Activated T-helper 1 cell treated with anti-CD3 and anti-CD28 coated beads, Interleukin-12 subunit alpha, Interleukin-12 subunit beta, Interleukin-2, Interleukin-4 antibody, amounts not matched to agents 30 ng/mL and 10 ng/mL and 1 ng/mL, durations not matched to agents 14 hours and 24 hours and 36 hours (primary cell): Measurements from ENCODE around the gene MAML2. TPM values are rescaled to one million over a fixed set of nuclear protein-coding genes. Genes with fewer than 3 reads are reported as not detected.
A peak's percentile ranks its signal among the peaks of the same experiment; 100 is the strongest.

ENCODE experiments used
- DNase-seq: peaks from one replicate; pipeline ENCODE4 v3.0.0; 2021; ENCODE audit warnings: low spot score
- H3K27ac Mint-ChIP-seq: one replicate; pipeline ENCODE4 v1.8.0; 2021; ENCODE audit warnings: mild to moderate bottlenecking, mixed read lengths
- H3K27me3 Mint-ChIP-seq: one replicate; pipeline ENCODE4 v1.8.0; 2022; ENCODE audit warnings: mild to moderate bottlenecking, moderate library complexity, mixed read lengths; ENCODE audit not compliant: insufficient read depth
- H3K36me3 Mint-ChIP-seq: one replicate; pipeline ENCODE4 v1.8.0; 2021; ENCODE audit warnings: low read depth, mixed read lengths
- H3K4me1 Mint-ChIP-seq: one replicate; pipeline ENCODE4 v1.8.0; 2021; ENCODE audit warnings: low read depth, mixed read lengths
- H3K4me3 Mint-ChIP-seq: one replicate; pipeline ENCODE4 v1.8.0; 2021; ENCODE audit warnings: mild to moderate bottlenecking, moderate library complexity, mixed read lengths
- H3K9me3 Mint-ChIP-seq: one replicate; pipeline ENCODE4 v1.8.0; 2021; ENCODE audit warnings: mixed read lengths
- intact Hi-C: fragments of 100-400 bp; cut with micrococcal nuclease; formaldehyde crosslinking; loops from one replicate; pipeline ENCODE4 v1.15.1; 2024
- total RNA-seq: library from RNA; stranded (reverse); gene quantifications from 2 replicates; pipeline ENCODE4 v1.2.3, GENCODE V29; 2022

MAML2 gene
- total RNA-seq, 1 donor from 2014 or later = 10.0 TPM

GRCh38 chr11:96265972-96266371 is 77.0 kb downstream of the MAML2 start:
- no peak for DNase-seq
- no peak overlapping the region for H3K27ac Mint-ChIP-seq
- peaks cover 68% of the 10 kb centered on the region for H3K4me1 Mint-ChIP-seq
- intact Hi-C loops = loop anchor here (2.0 kb wide), 1 partner anchor 19 kb away; no protein-coding TSS in a partner anchor
- peaks cover 24% of the 10 kb centered on the region for H3K36me3 Mint-ChIP-seq
- no peak overlapping the region for H3K4me3 Mint-ChIP-seq
- H3K9me3 Mint-ChIP-seq = peaks cover 11% of the 10 kb centered on the region
- H3K27me3 Mint-ChIP-seq = no peaks in the 10 kb centered on the region

- Mint-ChIP-seq H3K9me3 (peaks cover 11% of the 10 kb centered on the region), H3K27me3 (no peaks in the 10 kb centered on the region), H3K27ac (peak overlapping the region; percentile 37), H3K4me3 (no peak overlapping the region), H3K36me3 (peaks cover 21% of the 10 kb centered on the region), H3K4me1 (peaks cover 72% of the 10 kb centered on the region)
- intact Hi-C loops = no loop called here
- DNase-seq = no peak
Measured at GRCh38 chr11:96265220-96265737, 77.7 kb downstream of the MAML2 start.

GRCh38 chr11:96264364-96264763 is 78.6 kb downstream of the MAML2 start:
- Mint-ChIP-seq H3K36me3 (peaks cover 18% of the 10 kb centered on the region), H3K9me3 (peaks cover 7% of the 10 kb centered on the region), H3K27ac (no peak overlapping the region), H3K27me3 (no peaks in the 10 kb centered on the region), H3K4me1 (peaks cover 75% of the 10 kb centered on the region), H3K4me3 (no peak overlapping the region)
- no peak for DNase-seq
- intact Hi-C loops = no loop called here

- no peak overlapping the region for H3K27ac Mint-ChIP-seq
Measured at GRCh38 chr11:96263238-96263763, 79.7 kb downstream of the MAML2 start.

GRCh38 chr11:96260532-96260931 is 82.5 kb downstream of the MAML2 start:
- intact Hi-C loops = no loop called here
- Mint-ChIP-seq H3K4me1 (peaks cover 74% of the 10 kb centered on the region), H3K9me3 (no peaks in the 10 kb centered on the region), H3K36me3 (peaks cover 24% of the 10 kb centered on the region), H3K27me3 (no peaks in the 10 kb centered on the region), H3K27ac (no peak overlapping the region), H3K4me3 (no peak overlapping the region)
- DNase-seq = no peak

More at GRCh38 chr11:96263238-96263763, 79.7 kb downstream of the MAML2 start:
- no peak overlapping the region for H3K4me3 Mint-ChIP-seq
- no peaks in the 10 kb centered on the region for H3K27me3 Mint-ChIP-seq
- H3K36me3 Mint-ChIP-seq = peaks cover 18% of the 10 kb centered on the region
- no peaks in the 10 kb centered on the region for H3K9me3 Mint-ChIP-seq
- intact Hi-C loops = no loop called here
- DNase-seq = no peak
- peaks cover 75% of the 10 kb centered on the region for H3K4me1 Mint-ChIP-seq

GRCh38 chr11:96260067-96260511 is 82.9 kb downstream of the MAML2 start:
- Mint-ChIP-seq H3K36me3 (peaks cover 24% of the 10 kb centered on the region), H3K4me3 (peak overlapping the region; percentile 34), H3K27ac (peak overlapping the region; percentile 25), H3K4me1 (peaks cover 74% of the 10 kb centered on the region), H3K27me3 (no peaks in the 10 kb centered on the region), H3K9me3 (no peaks in the 10 kb centered on the region)
- intact Hi-C loops = no loop called here
- DNase-seq = no peak

GRCh38 chr11:96259134-96259830 is 83.7 kb downstream of the MAML2 start:
- Mint-ChIP-seq H3K36me3 (peaks cover 19% of the 10 kb centered on the region), H3K27ac (peak overlapping the region; percentile 89), H3K4me3 (peak overlapping the region; percentile 31), H3K9me3 (no peaks in the 10 kb centered on the region), H3K4me1 (peaks cover 74% of the 10 kb centered on the region), H3K27me3 (no peaks in the 10 kb centered on the region)
- intact Hi-C loops = loop anchor here (2.0 kb wide), 1 partner anchor 34 kb away; no protein-coding TSS in a partner anchor
- DNase-seq = no peak

GRCh38 chr11:96257972-96258934 is 84.7 kb downstream of the MAML2 start:
- DNase-seq = peak; percentile 35
- intact Hi-C loops = loop anchor here (1.0 to 2.0 kb wide), 6 partner anchors 9 to 102 kb away; partner anchors contain the start of gene MAML2
- H3K27me3 Mint-ChIP-seq = no peaks in the 10 kb centered on the region
- peaks cover 18% of the 10 kb centered on the region for H3K36me3 Mint-ChIP-seq
- peak overlapping the region; percentile 89 for H3K27ac Mint-ChIP-seq
- H3K4me1 Mint-ChIP-seq = peaks cover 79% of the 10 kb centered on the region
- H3K9me3 Mint-ChIP-seq = no peaks in the 10 kb centered on the region
- peak overlapping the region; percentile 60 for H3K4me3 Mint-ChIP-seq

GRCh38 chr11:96257036-96257435 is 86.0 kb downstream of the MAML2 start:
- no peaks in the 10 kb centered on the region for H3K27me3 Mint-ChIP-seq
- peaks cover 77% of the 10 kb centered on the region for H3K4me1 Mint-ChIP-seq
- peak overlapping the region; percentile 60 for H3K4me3 Mint-ChIP-seq
- DNase-seq = no peak
- no peaks in the 10 kb centered on the region for H3K9me3 Mint-ChIP-seq
- H3K27ac Mint-ChIP-seq = peak overlapping the region; percentile 89
- H3K36me3 Mint-ChIP-seq = peaks cover 20% of the 10 kb centered on the region
- intact Hi-C loops = no loop called here

GRCh38 chr11:96256215-96257011 is 86.6 kb downstream of the MAML2 start:
- Mint-ChIP-seq H3K4me1 (peaks cover 77% of the 10 kb centered on the region), H3K9me3 (no peaks in the 10 kb centered on the region), H3K4me3 (peak overlapping the region; percentile 60), H3K27ac (peak overlapping the region; percentile 89), H3K36me3 (peaks cover 18% of the 10 kb centered on the region), H3K27me3 (no peaks in the 10 kb centered on the region)
- no peak for DNase-seq
- intact Hi-C loops = loop anchor here (1.0 kb wide), 1 partner anchor 244 kb away; no protein-coding TSS in a partner anchor

GRCh38 chr11:96254854-96255253 is 88.1 kb downstream of the MAML2 start:
- DNase-seq = no peak
- Mint-ChIP-seq H3K9me3 (no peaks in the 10 kb centered on the region), H3K27me3 (no peaks in the 10 kb centered on the region), H3K27ac (peak overlapping the region; percentile 32), H3K4me1 (peaks cover 75% of the 10 kb centered on the region), H3K36me3 (peaks cover 20% of the 10 kb centered on the region), H3K4me3 (no peak overlapping the region)
- intact Hi-C loops = loop anchor here (1.0 to 2.0 kb wide), 4 partner anchors 12 to 83 kb away; no protein-coding TSS in a partner anchor

GRCh38 chr11:96254087-96254486 is 88.9 kb downstream of the MAML2 start:
- H3K9me3 Mint-ChIP-seq = no peaks in the 10 kb centered on the region
- H3K36me3 Mint-ChIP-seq = peaks cover 19% of the 10 kb centered on the region
- H3K27me3 Mint-ChIP-seq = no peaks in the 10 kb centered on the region
- H3K27ac Mint-ChIP-seq = peak overlapping the region; percentile 92
- DNase-seq = peak; percentile 30
- peaks cover 75% of the 10 kb centered on the region for H3K4me1 Mint-ChIP-seq
- intact Hi-C loops = loop anchor here (1.0 to 2.0 kb wide), 4 partner anchors 11 to 84 kb away; no protein-coding TSS in a partner anchor
- peak overlapping the region; percentile 77 for H3K4me3 Mint-ChIP-seq
